Suprapubic skin (tissue), 4 donors: ENCODE measurements around the gene ETV1. TPM values are rescaled to one million over a fixed set of nuclear protein-coding genes. Genes with fewer than 3 reads are reported as not detected.

Experiments
- DNase-seq, 2 donors: peaks; one replicate each; pipeline ENCODE4 v3.0.0-alpha.2; 2019; ENCODE audit warnings: low spot score in 2 of 2
- H3K27ac ChIP-seq: fragments of 200-600 bp; sonication (generic); one replicate; pipeline ENCODE4 v1.5.1; 2019
- H3K27me3 ChIP-seq: fragments of 200-600 bp; sonication (generic); one replicate; pipeline ENCODE4 v1.5.1; 2019
- H3K36me3 ChIP-seq: fragments of 200-600 bp; sonication (generic); one replicate; pipeline ENCODE4 v1.5.1; 2019
- H3K4me1 ChIP-seq: fragments of 200-600 bp; sonication (generic); one replicate; pipeline ENCODE4 v1.5.1; 2019
- H3K4me3 ChIP-seq: fragments of 200-600 bp; sonication (generic); one replicate; pipeline ENCODE4 v1.5.1; 2019; ENCODE audit warnings: mild to moderate bottlenecking
- H3K9me3 ChIP-seq: fragments of 200-600 bp; sonication (generic); one replicate; pipeline ENCODE4 v1.5.1; 2019
- CTCF ChIP-seq, 2 donors: fragments of 200-600 bp in 1 of 2; fragments of 450-650 bp in 1 of 2; sonication (generic) in 1 of 2; IDR thresholded peaks; one replicate each; pipeline ENCODE4 v1.5.1; 2016 to 2019; ENCODE audit warnings: antibody characterized with exemption in 2 of 2, mild to moderate bottlenecking in 1 of 2, moderate library complexity in 1 of 2
- EP300 ChIP-seq: sonication (generic); formaldehyde crosslinking; IDR thresholded peaks from one replicate; pipeline ENCODE4 v1.6.1; 2017; ENCODE audit warnings: antibody characterized with exemption
- POLR2A ChIP-seq, 2 donors: fragments of 450-650 bp; IDR thresholded peaks; one replicate each; pipeline ENCODE4 v1.6.1; 2017; ENCODE audit warnings: antibody characterized with exemption in 2 of 2, mild to moderate bottlenecking in 2 of 2, moderate library complexity in 2 of 2
- POLR2AphosphoS5 ChIP-seq, 3 donors: sonication (generic); formaldehyde crosslinking; IDR thresholded peaks; one replicate each; pipeline ENCODE4 v1.6.1; 2017; ENCODE audit warnings: antibody characterized with exemption in 3 of 3
- WGBS: methylation state at CpG from one replicate; pipeline ENCODE4 v1.1.5; 2018; 5-methylcytosine and 5-hydroxymethylcytosine counted together
- total RNA-seq, 4 donors: library from RNA; depleted of rRNA; stranded (reverse); fragments of >200 nt; gene quantifications; one replicate each; pipeline ENCODE4 v1.1.0, GENCODE V29; 2016

The ETV1 gene
- total RNA-seq, 4 donors from 2014 or later = 3.3 to 7.6 (median 5.3) TPM

GRCh38 chr7:13882051-13882450 lies 107.4 kb downstream of the ETV1 start:
- WGBS = 80% methylated on average over 5 of the region's 5 CpGs
- H3K9me3 ChIP-seq = no peaks in the 10 kb centered on the region
- H3K27ac ChIP-seq = no peak overlapping the region
- H3K36me3 ChIP-seq = no peaks in the 10 kb centered on the region
- H3K4me1 ChIP-seq = peaks cover 12% of the 10 kb centered on the region
- no peaks in the 10 kb centered on the region for H3K27me3 ChIP-seq
- DNase-seq = no peak
- no peak for TF ChIP-seq CTCF (IDR thresholded peaks at IDR 0.05)
- TF ChIP-seq EP300 = no peak
- no peak for TF ChIP-seq POLR2AphosphoS5 (IDR thresholded peaks at IDR 0.05)
- TF ChIP-seq POLR2A (IDR thresholded peaks at IDR 0.05) = no peak
- no peak overlapping the region for H3K4me3 ChIP-seq

DNA sequence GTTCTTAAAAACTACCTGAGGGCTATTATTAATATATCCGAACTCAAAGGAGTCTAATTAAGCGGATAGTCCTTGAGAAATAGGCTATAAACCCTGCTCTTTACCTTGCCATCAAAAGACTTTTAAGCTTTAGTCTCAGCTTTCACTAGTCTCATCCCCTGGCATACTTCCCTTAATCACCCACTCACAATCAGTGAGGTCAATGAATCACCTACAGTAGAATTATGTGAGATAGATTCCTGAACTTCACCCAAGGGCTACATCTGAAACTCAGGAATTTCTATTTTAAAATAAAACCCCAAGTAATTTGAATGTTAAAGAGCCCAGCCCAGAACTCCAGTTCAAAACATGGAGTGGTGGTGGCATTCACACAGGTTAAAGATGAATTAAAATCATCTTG lies 108.7 kb downstream of the ETV1 start:
- Histone ChIP-seq H3K27ac (peak overlapping the region; percentile 48), H3K4me1 (peaks cover 12% of the 10 kb centered on the region), H3K4me3 (no peak overlapping the region), H3K36me3 (no peaks in the 10 kb centered on the region), H3K9me3 (no peaks in the 10 kb centered on the region), H3K27me3 (no peaks in the 10 kb centered on the region)
- TF ChIP-seq EP300 (no peak), CTCF (IDR thresholded peaks at IDR 0.05) (no peak), POLR2AphosphoS5 (IDR thresholded peaks at IDR 0.05) (no peak), POLR2A (IDR thresholded peaks at IDR 0.05) (no peak)
- WGBS = 47% methylated on average over 2 of the region's 2 CpGs
- DNase-seq = no peak

- Histone ChIP-seq H3K27me3 (no peaks in the 10 kb centered on the region), H3K4me3 (no peak overlapping the region), H3K4me1 (peaks cover 12% of the 10 kb centered on the region), H3K36me3 (no peaks in the 10 kb centered on the region), H3K27ac (peak overlapping the region; percentile 48), H3K9me3 (no peaks in the 10 kb centered on the region)
- TF ChIP-seq CTCF (IDR thresholded peaks at IDR 0.05) (no peak), EP300 (no peak), POLR2A (IDR thresholded peaks at IDR 0.05) (no peak), POLR2AphosphoS5 (IDR thresholded peaks at IDR 0.05) (no peak)
- no peak for DNase-seq
- WGBS = 56% methylated on average over 2 of the region's 2 CpGs
These were observed 109.3 kb downstream of the ETV1 start for GRCh38 chr7:13879994-13880686.

DNA sequence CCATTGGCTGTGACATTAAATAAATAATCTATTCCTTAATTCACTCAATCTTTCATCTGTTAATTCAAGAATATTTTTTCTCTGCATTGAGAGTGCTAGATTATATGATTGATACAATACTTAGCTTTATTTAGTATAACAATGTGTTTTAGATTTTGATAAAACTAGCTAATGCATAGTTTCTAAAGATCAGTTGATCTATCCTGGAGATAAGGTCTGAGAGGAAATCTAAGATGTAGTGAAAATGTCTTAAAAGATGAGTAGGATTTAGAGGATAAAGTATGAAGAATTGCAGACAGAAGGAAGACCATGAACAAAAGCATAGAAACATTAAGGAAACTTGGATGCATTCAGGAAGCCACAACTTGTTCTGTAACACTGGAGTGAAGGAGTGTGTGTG lies 110.3 kb downstream of the ETV1 start:
- H3K4me3 ChIP-seq = no peak overlapping the region
- no peak for DNase-seq
- H3K27ac ChIP-seq = no peak overlapping the region

GRCh38 chr7:13878154-13878553 lies 111.3 kb downstream of the ETV1 start:
- Histone ChIP-seq H3K9me3 (no peaks in the 10 kb centered on the region), H3K27ac (no peak overlapping the region), H3K4me1 (peaks cover 12% of the 10 kb centered on the region), H3K27me3 (no peaks in the 10 kb centered on the region), H3K4me3 (no peak overlapping the region), H3K36me3 (no peaks in the 10 kb centered on the region)
- no peak for DNase-seq
- TF ChIP-seq EP300 = no peak
- no peak for TF ChIP-seq CTCF (IDR thresholded peaks at IDR 0.05)
- no peak for TF ChIP-seq POLR2A (IDR thresholded peaks at IDR 0.05)
- TF ChIP-seq POLR2AphosphoS5 (IDR thresholded peaks at IDR 0.05) = no peak

More for the DNA sequence above, 110.3 kb downstream of the ETV1 start:
- H3K27me3 ChIP-seq = no peaks in the 10 kb centered on the region
- TF ChIP-seq EP300 (no peak), CTCF (IDR thresholded peaks at IDR 0.05) (no peak), POLR2A (IDR thresholded peaks at IDR 0.05) (no peak), POLR2AphosphoS5 (IDR thresholded peaks at IDR 0.05) (no peak)
- H3K36me3 ChIP-seq = no peaks in the 10 kb centered on the region
- peaks cover 12% of the 10 kb centered on the region for H3K4me1 ChIP-seq
- H3K9me3 ChIP-seq = no peaks in the 10 kb centered on the region
